ENCODE measurements around the gene AIG1.
A peak's percentile ranks its signal among the peaks of the same experiment; 100 is the strongest.
"Not testable (repeated sequence)": the region's sequence is repeated elsewhere in the genome, so short reads cannot be mapped to it uniquely, and the experiment has no call there.

The AIG1 gene

DNA sequence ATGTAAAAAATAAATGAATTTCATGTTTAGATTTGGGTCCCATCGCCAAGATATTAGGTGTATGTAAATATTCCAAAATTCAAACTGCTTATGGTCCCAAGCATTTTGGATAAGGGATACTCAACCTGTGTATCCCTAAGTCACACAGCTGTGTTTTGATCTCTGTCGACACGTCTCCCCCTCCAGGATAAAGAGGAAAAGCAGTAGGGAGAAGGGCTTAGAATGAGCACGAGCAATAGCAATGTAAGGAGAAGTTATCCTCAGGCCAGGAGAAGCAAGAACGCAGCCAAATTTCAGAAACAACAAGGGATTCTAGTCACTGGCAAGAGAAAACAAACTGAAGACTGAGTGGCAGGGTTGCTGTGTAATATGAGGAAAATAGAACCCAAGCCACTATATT is 181.2 kb downstream of the AIG1 start:
- no peak for DNase-seq

DNA sequence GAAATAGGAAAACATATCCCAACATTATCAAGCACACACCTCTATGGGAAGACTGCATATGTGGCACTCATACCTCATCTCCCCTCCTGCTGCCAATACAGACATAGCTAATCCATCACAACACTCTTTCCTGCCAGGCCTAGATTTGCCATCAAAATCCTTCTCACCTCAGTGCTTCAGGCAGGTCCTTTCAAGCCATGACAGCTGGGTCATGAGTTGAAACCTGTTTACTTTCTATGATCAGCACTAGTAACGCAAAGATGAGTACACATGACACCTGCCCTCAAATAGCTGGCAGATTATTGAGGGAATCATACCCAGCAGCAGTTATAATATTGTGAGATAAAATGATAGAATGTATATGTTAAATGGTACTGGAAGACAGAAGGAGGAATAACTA is 183.1 kb downstream of the AIG1 start:
- no peak for DNase-seq

DNA sequence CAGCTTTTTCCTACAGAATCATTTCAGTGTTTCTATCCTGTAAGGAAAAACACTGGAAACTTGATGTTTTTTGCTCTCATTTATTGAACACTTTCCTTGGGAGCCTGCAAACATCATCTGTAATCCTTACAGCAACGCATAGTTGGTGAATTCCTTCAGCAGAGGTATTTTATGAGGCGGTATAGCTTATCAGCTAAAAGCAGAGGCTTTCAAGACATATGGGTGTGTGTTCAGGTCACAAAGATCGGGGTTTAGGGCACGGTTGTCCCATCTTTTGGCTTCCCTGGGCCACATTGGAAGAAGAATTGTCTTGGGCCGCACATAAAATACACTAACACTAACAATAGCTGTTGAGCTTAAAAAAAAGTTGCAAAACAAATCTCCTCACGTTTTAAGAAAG is 185.0 kb downstream of the AIG1 start:
- DNase-seq = no peak

DNA sequence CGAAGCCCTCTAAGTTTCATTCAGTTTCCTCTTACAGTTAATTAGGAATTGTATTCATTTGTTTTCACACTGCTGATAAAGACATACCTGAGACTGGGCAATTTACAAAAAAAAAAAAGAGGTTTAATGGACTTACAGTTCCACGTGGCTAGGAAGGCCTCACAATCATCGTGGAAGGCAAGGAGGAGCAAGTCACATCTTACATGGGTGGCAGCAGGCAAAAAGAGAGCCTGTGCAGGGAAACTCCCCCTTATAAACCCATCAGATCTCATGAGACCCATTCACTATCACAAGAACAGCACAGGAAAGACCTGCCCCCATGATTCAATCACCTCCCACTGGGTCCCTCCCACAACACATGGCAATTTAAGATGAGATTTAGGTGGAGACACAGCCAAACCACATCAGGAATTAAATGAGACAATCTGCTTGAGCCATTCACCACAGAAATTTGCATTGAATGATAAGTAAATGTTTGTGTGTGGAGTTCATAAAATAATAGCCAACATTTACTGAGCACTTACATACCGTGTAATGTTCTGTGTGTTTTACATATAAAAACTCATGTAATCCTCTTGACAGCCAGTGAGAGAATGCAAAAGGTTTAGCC is 185.6 kb downstream of the AIG1 start:
- not testable (repeated sequence) for DNase-seq

DNA sequence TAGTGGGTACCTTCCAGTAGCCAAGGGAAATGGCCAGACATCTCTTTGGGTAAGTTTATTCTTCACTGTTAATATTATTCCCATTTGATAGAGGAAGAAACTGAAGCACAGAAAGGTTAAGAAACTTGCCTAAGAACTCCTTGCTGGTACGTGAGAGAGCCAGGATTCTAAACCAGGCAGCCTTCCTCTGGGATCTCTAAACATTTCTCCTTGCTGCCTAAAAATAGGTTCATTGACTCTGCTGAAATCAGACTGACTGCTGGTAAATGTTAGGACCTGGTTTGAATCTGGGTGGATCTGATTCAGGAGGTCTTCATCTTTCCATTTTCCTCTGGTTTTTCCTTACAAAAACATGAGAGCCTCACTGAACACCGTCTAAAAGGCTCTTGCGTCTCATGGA is 186.9 kb downstream of the AIG1 start:
- DNase-seq = no peak

DNA sequence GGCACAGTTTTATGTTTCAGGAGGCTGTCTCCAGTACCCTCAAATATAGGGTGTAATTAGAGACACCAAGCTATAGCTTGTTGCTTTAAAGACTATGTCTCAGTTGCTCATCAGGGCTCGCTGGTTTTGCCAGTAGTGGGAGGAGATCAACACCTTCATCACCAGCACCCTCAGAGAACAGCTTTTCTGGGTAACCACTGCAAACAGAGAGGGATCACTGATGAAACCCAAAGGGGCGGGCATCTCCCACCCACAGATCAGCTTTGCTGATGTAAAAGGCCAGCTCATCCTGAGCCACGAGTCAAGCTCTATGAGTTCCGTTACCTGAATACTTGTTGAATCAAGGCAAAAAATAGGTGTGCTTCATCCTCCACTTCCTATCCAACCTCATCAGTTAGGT is 187.7 kb downstream of the AIG1 start:
- peak; percentile 8 for DNase-seq

DNA sequence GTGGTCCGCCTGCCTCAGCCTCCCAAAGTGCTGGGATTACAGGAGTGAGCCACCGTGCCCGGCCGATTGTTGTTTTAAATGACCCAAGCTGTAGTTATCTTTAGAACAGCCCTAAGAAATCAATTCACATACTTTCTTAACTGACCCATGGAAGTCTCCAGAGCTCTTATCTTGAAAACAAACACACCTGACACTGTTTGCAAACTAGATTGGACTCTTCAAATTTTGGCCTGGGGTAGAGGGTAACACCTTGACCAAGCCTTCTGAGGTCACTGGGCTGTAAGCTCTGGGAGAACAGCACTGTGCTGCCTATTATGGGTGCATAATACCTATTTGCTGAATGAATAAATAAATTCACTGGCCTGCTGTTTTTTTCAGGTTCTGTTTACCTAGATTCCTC is 190.6 kb downstream of the AIG1 start:
- no peak for DNase-seq

DNA sequence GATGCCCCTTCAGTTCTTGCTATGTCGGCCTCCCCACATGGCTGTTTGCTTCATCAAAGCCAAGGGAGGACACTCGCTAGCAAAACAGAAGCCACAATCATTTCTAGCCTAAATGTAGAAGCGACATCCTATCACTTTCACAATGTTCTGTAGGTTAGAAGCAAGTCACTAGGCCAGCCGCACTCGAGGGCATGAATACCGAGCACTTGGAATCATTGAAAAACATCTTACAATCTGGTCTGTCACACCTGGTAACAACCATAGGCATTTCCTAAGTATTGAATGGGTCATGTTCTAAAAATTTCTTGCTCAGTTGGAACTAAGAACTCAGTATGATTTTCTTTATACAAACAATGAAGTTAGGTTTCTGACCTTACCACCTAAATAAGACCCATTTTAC is 192.3 kb downstream of the AIG1 start:
- DNase-seq = no peak

DNA sequence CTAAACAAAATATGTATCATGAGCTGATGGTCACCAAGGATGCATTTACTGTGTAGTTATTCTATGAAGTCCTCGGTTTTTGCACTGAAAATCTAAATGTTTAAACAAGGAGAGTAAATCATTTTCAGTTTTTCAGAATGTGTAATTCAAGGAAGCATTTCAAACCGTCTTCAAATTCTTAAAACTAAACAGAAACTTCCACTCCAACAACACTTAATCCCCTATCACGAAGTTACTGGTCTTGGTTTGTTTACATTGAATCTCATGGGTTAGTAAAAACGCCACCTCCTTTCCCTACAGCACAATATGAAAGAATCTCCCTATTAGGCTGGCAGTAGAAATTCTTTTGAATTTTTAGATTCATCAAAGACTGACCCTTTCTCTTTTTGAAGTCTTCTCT is 192.9 kb downstream of the AIG1 start:
- no peak for DNase-seq

DNA sequence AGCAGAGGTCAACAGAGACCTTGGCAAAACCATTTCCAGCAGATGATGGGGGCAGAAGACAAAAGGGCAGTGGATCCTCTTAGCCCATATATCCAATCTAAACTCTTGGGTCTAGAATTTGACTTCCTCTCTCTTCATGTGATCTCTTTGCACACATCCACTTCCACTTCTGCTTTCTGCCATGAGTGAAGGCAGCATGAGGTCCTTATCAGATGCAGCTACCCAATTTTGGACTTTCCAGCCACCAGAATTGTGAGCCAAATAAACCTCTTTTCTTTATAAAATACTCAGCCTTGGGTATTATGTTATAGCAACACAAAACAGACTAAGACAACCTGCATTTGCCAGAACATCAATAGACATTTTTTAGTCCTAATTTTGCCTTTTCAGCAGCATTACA is 198.3 kb downstream of the AIG1 start:
- no peak for DNase-seq

DNA sequence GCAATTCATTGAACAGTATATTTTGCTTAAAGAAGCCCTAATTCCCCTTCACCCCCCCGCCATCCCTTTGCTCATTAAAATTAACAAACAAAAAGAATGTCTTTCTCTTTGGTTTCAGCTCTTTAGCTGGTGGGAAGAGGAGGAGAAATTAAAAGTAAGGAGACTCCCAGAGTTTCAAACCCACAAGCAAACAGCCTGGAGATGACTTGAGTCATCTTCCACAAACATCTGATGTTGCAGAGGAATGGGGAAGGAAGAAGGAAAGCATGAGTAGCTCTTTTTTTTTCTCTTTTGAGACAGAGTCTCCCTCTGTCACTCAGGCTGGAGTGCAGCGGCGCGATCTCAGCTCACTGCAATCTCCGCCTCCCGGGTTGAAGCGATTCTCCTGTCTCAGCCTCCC is 200.2 kb downstream of the AIG1 start:
- no peak for DNase-seq

DNA sequence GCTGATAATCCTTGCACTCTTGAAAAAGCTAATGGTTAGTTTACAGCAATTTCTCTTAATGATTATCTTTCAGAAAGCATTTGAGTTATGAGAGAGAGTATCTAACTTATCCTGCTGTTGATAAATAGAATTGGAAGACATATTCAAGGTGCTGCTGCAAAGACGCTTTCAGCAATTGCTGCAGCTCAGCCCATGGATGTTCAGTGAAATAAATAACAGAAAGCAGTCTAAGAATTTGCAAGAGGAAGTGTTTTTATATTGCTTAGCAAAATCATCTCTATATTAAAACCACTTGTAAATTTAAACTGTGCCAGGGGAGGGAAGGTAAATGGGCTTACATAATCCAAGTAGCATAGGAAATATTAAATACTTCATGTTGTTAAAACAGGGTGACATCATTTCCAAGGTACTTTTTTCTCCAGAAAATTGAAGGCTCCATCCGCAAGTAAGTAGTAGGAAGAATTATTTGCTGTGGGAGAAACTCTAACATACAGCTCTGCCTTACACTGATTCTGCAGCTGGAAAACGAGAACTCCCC is 201.3 kb downstream of the AIG1 start:
- DNase-seq = no peak

DNA sequence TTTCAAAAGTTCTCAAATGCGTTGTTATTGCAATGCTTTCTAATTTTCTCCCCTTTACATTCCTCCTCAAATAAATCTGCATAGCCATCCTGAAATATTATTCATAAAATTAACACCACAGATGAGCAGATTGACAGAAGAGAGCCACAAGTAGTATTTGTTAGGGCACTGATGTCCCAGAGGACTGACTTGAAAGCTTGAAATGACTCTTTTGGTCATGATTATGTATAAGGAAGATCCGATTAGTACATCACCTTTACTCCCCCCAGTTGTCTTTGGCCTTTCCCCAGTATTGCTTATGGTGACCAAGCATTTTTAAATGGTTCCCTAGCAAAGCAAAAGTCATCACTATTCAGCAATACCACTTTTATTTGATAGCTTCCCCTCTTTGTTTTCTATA is 202.2 kb downstream of the AIG1 start:
- DNase-seq = no peak

DNA sequence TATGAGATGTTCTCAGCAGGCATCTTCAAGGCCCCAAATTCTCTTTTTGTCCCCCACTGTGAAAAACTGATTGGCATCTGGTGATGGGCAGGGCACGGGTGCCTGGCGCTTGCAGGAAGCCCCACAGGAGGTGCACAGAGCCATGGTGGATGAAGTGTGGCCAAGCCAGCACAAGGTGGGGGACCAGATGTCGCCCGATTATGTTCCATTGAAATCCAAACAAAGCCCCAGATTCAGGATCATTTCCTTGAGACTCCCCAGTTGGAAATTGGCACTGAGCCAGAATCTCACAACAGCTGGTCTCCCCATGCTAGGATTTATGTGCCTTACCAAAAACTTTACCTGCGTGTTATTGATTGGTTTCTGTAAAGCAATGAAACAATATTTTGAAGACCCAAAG is 203.7 kb downstream of the AIG1 start:
- DNase-seq = no peak

DNA sequence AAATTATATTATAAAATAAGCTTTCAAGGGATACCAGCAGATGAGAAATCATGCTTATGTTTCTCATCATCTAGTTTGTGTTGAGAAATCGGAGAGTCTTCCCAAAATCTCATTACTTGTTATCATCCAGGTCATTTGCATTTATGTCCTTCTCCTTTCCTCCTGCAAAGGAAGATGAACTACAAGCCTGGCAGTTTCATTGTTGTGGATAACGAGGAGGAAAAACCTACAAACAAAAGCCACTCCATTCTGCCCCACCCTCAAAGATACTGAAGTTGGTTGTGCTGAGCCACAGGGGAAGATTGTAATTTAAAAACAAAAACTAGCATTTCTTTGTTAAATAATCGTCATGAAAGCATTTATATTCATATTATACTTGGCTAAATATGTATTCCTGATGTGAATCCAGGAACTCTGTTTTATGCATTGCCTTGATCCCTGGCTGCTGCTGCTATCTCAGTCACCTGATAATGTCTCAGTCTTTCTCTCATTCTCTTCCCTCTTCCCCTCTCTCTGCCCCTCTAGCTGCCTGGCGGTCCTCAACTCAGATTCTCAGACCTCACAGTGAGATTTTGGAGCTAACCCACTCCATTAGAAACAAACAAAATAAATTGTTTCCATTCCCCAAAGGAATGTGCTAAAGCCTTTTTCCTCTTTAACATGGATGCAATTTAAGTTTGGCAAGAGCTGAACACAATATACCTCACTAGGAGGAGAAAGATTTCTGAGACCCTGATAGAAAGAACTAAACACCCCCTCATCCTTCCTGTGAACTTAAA is 204.5 kb downstream of the AIG1 start:
- no peak for DNase-seq

DNA sequence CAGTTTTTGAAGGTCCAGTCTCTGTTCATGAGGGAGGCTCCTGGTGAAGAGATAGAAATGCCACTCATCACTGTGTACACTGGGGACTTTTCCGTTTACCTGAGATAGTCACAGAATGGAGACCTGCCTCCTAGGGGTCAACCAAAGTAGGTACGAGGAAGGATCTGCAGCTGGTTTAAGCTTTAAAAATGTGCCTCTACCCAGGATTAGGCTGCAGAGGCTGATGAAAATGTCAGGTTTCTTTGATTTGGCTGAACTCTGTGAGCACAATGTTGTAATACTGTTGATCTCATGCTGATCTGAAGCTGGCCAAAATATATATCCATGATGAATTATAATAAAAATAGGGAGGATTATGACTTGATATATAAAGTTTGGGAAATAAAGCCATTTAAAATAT is 207.1 kb downstream of the AIG1 start:
- no peak for DNase-seq

DNA sequence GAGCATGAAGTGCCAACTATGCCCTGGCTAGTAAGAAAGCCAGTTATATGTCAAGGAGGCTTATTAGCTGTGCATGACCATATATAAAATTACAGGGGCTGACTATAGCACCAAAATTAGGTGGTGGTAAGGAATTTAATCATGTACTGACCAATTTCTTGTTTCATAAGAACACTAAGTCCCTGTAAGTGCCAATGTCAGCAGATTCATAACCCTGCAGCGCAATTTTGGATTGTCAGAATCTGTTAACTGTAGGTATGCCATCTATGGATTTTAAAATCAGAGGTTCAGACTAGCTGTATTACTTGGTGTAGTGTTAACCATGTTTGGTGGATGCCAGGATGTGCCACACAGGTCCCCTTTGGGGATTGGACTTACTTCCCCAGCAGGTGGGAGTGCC is 207.8 kb downstream of the AIG1 start:
- no peak for DNase-seq

DNA sequence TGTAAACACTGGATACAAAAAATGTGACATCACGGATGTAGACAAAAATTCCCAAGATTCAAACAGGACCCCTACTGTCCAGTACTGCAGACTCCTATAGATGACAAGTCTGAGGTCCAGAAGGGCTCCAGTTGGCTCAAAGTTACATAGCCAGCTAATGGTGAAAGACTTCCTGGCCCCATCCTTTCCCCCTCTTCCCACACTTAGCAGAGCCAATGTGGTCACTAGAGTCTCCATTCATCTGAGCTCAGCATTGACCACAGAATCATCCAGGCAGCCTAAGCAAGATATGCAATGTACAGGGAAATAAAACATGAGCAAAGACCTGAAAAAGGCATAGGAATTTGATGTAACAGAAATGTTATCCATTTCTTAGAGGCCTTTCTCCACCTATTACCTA is 209.3 kb downstream of the AIG1 start:
- no peak for DNase-seq

DNA sequence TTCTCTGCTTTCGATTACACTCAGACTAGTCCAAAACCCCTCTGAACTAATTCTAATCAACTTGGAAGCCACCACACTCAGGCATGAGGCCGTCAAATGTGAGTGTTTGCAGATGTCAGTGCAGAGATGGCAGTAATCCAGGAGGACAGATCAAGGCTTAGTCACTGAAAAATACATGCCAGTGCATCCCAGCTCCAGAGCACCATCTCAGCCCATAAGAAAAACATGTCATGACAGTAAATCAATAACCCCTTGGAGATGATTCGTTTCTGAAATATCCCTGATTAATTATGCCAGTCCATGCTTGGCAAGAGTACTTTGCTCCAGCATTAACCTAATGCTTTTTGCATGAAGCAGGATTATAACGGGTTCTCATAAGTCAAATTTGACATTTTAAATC is 210.3 kb downstream of the AIG1 start:
- DNase-seq = no peak

DNA sequence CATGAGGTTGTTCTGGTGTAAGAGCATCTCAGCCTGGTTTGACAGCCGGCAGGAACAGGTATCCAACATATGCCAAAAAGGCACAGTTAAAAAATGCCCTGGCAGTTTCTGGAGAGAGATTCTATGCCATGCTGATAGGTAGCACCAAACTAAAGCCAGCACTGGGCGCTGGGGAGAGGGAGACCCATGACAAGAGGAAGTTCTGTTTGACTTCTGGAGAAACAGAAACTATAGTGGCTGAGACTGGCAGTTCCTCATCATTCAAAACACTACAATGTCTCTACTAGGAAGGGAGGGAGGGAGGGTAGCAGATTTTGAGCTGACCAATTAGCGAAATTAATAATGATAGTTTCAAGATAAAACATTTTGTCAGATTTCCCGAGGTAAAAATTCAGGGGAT is 215.7 kb downstream of the AIG1 start:
- no peak for DNase-seq

DNA sequence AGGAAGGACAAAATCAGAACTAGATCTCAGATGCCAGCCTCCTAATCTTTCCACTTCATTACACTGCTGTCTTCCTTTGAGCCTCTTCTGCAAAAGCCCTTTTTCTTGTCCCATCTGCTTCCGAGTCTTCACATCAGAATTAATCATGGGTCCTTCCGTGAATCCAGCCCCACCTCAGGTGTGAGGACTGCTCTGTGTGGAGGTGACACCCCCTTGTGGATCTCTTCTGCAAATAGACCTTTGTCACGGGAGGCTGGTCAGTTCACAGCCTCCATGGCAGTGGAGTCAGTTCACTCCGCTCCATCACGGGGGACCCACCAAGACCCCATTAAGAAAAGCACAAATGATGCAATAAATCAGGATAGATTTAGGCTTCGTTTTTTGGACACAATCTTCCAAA is 218.7 kb downstream of the AIG1 start:
- DNase-seq = no peak

DNA sequence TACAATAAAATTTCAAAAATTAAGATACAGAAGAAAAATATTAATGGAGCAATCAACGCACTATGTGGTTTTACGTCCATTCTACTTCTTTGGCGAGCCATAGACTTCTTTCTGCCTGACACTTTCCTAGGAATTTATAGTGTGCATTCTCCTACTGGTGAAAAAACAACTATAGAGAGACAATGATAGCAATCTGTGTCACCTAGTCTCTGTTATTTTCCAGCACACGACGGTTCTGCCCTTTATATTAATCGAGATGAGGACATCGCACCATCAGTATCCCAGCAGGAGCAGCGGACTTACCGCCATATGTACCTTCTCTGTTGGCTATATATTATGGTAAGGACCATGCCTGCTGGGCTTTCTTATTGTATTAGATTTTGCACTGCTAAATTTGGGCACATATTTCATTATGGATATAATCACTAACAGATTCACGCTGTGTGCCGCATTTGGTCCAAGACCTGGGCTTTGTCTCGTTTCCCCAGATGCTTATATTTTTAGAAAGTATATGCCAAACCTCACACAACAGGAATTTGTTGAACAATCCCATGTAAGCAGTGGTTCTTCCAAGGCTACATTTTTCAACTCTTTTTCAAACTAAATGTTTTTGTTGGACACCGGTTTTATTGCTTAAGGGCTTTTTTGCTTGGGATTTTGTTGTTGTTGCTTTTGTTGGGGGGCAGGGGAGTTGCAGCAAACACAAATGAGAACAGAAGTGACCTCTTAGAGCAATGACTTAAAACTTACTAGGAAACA is 223.4 kb downstream of the AIG1 start:
- no peak for DNase-seq

DNA sequence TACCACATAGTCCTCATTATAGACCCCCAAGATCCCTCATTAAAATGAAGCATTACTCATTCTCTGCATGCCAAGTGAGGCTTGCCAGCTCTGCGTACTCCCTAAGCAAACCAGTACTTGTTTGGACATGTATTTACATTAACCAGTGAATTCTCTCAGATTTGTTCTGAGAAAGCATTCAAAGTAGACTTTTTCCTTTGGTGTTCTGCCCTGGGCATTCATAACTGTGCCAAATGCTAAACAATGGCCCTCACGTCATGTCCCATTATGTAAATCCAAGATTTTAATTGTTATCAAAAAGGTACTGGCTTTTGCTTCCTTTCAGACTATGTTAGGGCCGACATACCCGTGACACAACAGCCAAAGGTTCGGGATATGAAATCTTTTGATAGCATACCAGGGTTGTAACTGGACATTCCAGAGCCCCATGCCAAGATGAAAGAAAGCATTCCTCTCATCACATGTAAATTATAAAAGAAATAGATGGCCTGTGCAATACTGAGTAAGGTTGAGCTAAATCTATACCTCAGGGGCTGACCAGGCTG is 225.6 kb downstream of the AIG1 start:
- DNase-seq = no peak

DNA sequence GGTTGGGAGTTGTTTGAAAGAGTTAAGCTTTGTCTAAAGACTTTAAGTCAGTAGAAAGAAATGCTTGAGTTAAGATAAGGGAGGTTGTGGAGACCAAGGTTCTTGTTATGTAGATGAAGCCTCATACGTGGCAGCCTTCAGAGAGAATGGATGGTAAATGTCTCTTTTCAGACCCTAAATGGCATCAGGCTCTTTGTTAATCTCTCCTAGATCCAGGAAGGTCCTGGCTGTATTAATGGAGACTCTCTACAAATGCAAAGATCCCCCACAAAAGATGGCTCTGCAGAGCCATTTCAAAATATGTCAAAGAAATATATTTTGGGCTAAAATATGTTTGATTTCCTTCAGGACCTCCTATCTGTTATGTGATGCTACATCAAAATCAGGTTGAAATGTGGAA is 228.2 kb downstream of the AIG1 start:
- DNase-seq = no peak
